ENCODE results near the gene FOXR1.
A peak's percentile ranks its signal among the peaks of the same experiment; 100 is the strongest.

The FOXR1 gene

GRCh38 chr11:118956094-118956846, 15.3 kb upstream of the FOXR1 start, which contains the start of gene UPK2:
Gene UPK2, plus strand, starts transcription at chr11:118956298. Its CDS starts 53 bp downstream, at chr11:118956351.
- Histone ChIP-seq H3K4me1 (ENCODE audit: control insufficient read depth in 1 of 2, insufficient read depth in 1 of 2, low read depth in 1 of 2, low read length in 1 of 2) (no peaks in the 10 kb centered on the region), H3K9me3 (no peaks in the 10 kb centered on the region), H3K27me3 (peaks cover 11% of the 10 kb centered on the region), H3K36me3 (no peaks in the 10 kb centered on the region), H3K4me3 (ENCODE audit: low read depth in 1 of 2, low read length in 1 of 2) (no peak within 1 kb of the TSS), H3K27ac (no peak within 1 kb of the TSS)
- peak; percentile 85 for TF ChIP-seq CTCF (IDR thresholded peaks at IDR 0.05)

GRCh38 chr11:118956847-118957469, 14.6 kb upstream of the FOXR1 start:
- Histone ChIP-seq H3K4me3 (ENCODE audit: low read depth in 1 of 2, low read length in 1 of 2) (no peak overlapping the region), H3K27me3 (peaks cover 11% of the 10 kb centered on the region), H3K36me3 (no peaks in the 10 kb centered on the region), H3K4me1 (ENCODE audit: control insufficient read depth in 1 of 2, insufficient read depth in 1 of 2, low read depth in 1 of 2, low read length in 1 of 2) (no peaks in the 10 kb centered on the region), H3K27ac (no peak overlapping the region), H3K9me3 (no peaks in the 10 kb centered on the region)
- peak; percentile 14 for TF ChIP-seq CTCF (IDR thresholded peaks at IDR 0.05)

- H3K9me3 ChIP-seq = no peaks in the 10 kb centered on the region
- no peak for TF ChIP-seq CTCF (IDR thresholded peaks at IDR 0.05)
- peaks cover 11% of the 10 kb centered on the region for H3K27me3 ChIP-seq
- no peak overlapping the region for H3K4me3 ChIP-seq (ENCODE audit: low read depth in 1 of 2, low read length in 1 of 2)
- no peak overlapping the region for H3K27ac ChIP-seq
- H3K36me3 ChIP-seq = no peaks in the 10 kb centered on the region
- no peaks in the 10 kb centered on the region for H3K4me1 ChIP-seq (ENCODE audit: control insufficient read depth in 1 of 2, insufficient read depth in 1 of 2, low read depth in 1 of 2, low read length in 1 of 2)
Observed at GRCh38 chr11:118957549-118957948, 14.0 kb upstream of the FOXR1 start.

- no peak for TF ChIP-seq CTCF (IDR thresholded peaks at IDR 0.05)
- no peak overlapping the region for H3K4me3 ChIP-seq (ENCODE audit: low read depth in 1 of 2, low read length in 1 of 2)
- H3K36me3 ChIP-seq = no peaks in the 10 kb centered on the region
- H3K27me3 ChIP-seq = peaks cover 11% of the 10 kb centered on the region
- no peaks in the 10 kb centered on the region for H3K4me1 ChIP-seq (ENCODE audit: control insufficient read depth in 1 of 2, insufficient read depth in 1 of 2, low read depth in 1 of 2, low read length in 1 of 2)
- H3K9me3 ChIP-seq = no peaks in the 10 kb centered on the region
- no peak overlapping the region for H3K27ac ChIP-seq
Observed at GRCh38 chr11:118957968-118958367, 13.6 kb upstream of the FOXR1 start.

GRCh38 chr11:118958577-118958976, 13.0 kb upstream of the FOXR1 start:
- Histone ChIP-seq H3K27me3 (peaks cover 11% of the 10 kb centered on the region), H3K27ac (no peak overlapping the region), H3K4me1 (ENCODE audit: control insufficient read depth in 1 of 2, insufficient read depth in 1 of 2, low read depth in 1 of 2, low read length in 1 of 2) (no peaks in the 10 kb centered on the region), H3K36me3 (no peaks in the 10 kb centered on the region), H3K9me3 (no peaks in the 10 kb centered on the region), H3K4me3 (ENCODE audit: low read depth in 1 of 2, low read length in 1 of 2) (no peak overlapping the region)
- no peak for TF ChIP-seq CTCF (IDR thresholded peaks at IDR 0.05)

Measured in neutrophil (primary cell).